ENCODE results near the gene SMCR8.

DNA sequence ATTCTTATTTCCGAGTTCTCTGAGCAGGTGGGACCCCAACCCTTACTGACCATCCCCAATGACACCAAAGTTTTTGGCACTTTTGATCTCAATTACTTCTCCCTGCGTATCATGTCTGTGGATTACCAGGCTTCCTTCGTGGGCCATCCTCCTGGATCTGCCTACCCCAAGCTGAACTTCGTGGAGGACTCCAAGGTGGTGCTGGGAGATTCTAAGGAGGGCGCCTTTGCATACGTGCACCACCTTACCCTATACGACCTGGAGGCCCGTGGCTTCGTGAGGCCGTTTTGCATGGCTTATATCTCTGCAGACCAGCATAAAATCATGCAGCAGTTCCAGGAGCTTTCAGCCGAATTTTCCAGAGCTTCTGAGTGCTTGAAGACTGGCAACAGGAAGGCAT is 868 bp downstream of the SMCR8 start:
- TF ChIP-seq POLR2AphosphoS5 (IDR thresholded peaks at IDR 0.05): no peak
- TF ChIP-seq CTCF (IDR thresholded peaks at IDR 0.05): no peak
- no peak for TF ChIP-seq POLR2A (IDR thresholded peaks at IDR 0.05)

Data from upper lobe of left lung (tissue), 4 donors.